DND-41 (cell line): ENCODE measurements around the gene MKLN1.

Source experiments
- CTCF ChIP-seq: IDR thresholded peaks from 2 replicates; pipeline ENCODE4 v1.5.1; 2012; ENCODE audit warnings: borderline replicate concordance, low read length, moderate library complexity, mild to moderate bottlenecking; ENCODE audit not compliant: poor library complexity, severe bottlenecking; ENCODE audit errors: extremely low read depth
- EZH2 ChIP-seq: IDR thresholded peaks from 3 replicates; pipeline ENCODE4 v1.6.1; 2012; ENCODE audit warnings: borderline replicate concordance, low read depth, mild to moderate bottlenecking, moderate library complexity, low read length, inconsistent platforms; ENCODE audit not compliant: severe bottlenecking

GRCh38 chr7:131431289-131431688 lies 103.6 kb downstream of the MKLN1 start:
- TF ChIP-seq EZH2, result no peak
- TF ChIP-seq CTCF, result no peak
